OCI-LY7 (cell line): Measurements from ENCODE around the gene ERCC6L. TPM values are rescaled to one million over a fixed set of nuclear protein-coding genes. Genes with fewer than 3 reads are reported as not detected.
A peak's percentile ranks its signal among the peaks of the same experiment; 100 is the strongest.

Source experiments
- BruUV-seq: library from RNA; stranded (reverse); fragments of 400-500 nt; replicated peaks from 2 replicates; lab custom pipeline; 2021; lab: Mats Ljungman, UMichigan
- CTCF ChIA-PET: fragments of 300-600 bp; sonication (Branson Sonifier 250); formaldehyde crosslinking; loops from one replicate; lab custom pipeline; 2022; ENCODE audit warnings: antibody characterized with exemption; ENCODE audit not compliant: unreplicated experiment; lab: Charles Lee
- POLR2A ChIA-PET: fragments of 300-600 bp; sonication (Branson Sonifier 250); formaldehyde crosslinking; loops from one replicate; lab custom pipeline; 2022; ENCODE audit warnings: antibody characterized with exemption; lab: Charles Lee
- DNase-seq: peaks from one replicate; pipeline ENCODE4 v3.0.0-alpha.2; 2015; ENCODE audit warnings: low spot score
- H2AFZ ChIP-seq: fragments of 200-600 bp; sonication (generic), shearing (Covaris generic); 2 replicates; pipeline ENCODE4 v1.6.1; 2014; ENCODE audit warnings: mild to moderate bottlenecking, antibody characterized with exemption, low read length, moderate library complexity
- H3K27ac ChIP-seq: fragments of 200-600 bp; sonication (generic); 2 replicates; pipeline ENCODE4 v1.5.1; 2014; ENCODE audit warnings: mixed run types, low read depth, mild to moderate bottlenecking, moderate library complexity, low read length, inconsistent platforms; ENCODE audit not compliant: poor library complexity, severe bottlenecking
- H3K36me3 ChIP-seq: fragments of 200-600 bp; sonication (generic); 2 replicates; pipeline ENCODE4 v1.6.1; 2014; ENCODE audit warnings: mild to moderate bottlenecking, antibody characterized with exemption, low read length, moderate library complexity, mixed read lengths; ENCODE audit not compliant: insufficient read depth
- H3K4me1 ChIP-seq: fragments of 200-600 bp; sonication (generic); 2 replicates; pipeline ENCODE4 v1.5.1; 2014; ENCODE audit warnings: mild to moderate bottlenecking, low read length; ENCODE audit not compliant: insufficient read depth, poor library complexity, severe bottlenecking
- H3K4me2 ChIP-seq: fragments of 200-600 bp; sonication (generic); 2 replicates; pipeline ENCODE4 v1.6.1; 2014; ENCODE audit warnings: mild to moderate bottlenecking, low read length
- H3K4me3 ChIP-seq: fragments of 200-600 bp; sonication (generic); 2 replicates; pipeline ENCODE4 v1.5.1; 2014; ENCODE audit warnings: mild to moderate bottlenecking, low read depth, low read length; ENCODE audit not compliant: poor library complexity, severe bottlenecking
- H3K79me2 ChIP-seq: fragments of 200-600 bp; sonication (generic); 2 replicates; pipeline ENCODE4 v1.6.1; 2016; ENCODE audit warnings: low read depth, mild to moderate bottlenecking, low read length, moderate library complexity, mixed read lengths; ENCODE audit not compliant: insufficient read depth
- H3K9me2 ChIP-seq: fragments of 200-600 bp; sonication (generic); 2 replicates; pipeline ENCODE4 v1.6.1; 2016; ENCODE audit warnings: mild to moderate bottlenecking, low read length, mixed read lengths; ENCODE audit not compliant: insufficient read depth
- H3K9me3 ChIP-seq: fragments of 200-600 bp; sonication (generic); 2 replicates; pipeline ENCODE4 v1.6.1; 2014; ENCODE audit warnings: mild to moderate bottlenecking, mixed run types, low read length, mixed read lengths
- H4K20me1 ChIP-seq: fragments of 200-600 bp; sonication (generic); 2 replicates; pipeline ENCODE4 v1.6.1; 2014; ENCODE audit warnings: mild to moderate bottlenecking, antibody characterized with exemption, low read length, moderate library complexity, mixed read lengths; ENCODE audit not compliant: insufficient read depth
- CTCF ChIP-seq: fragments of 200-600 bp; sonication (generic); conservative IDR thresholded peaks from 2 replicates; pipeline ENCODE4 v1.5.1; 2014; ENCODE audit warnings: mild to moderate bottlenecking, antibody characterized with exemption, low read length, moderate library complexity, mixed read lengths
- EZH2phosphoT487 ChIP-seq: fragments of 200-600 bp; sonication (generic); IDR thresholded peaks from 2 replicates; pipeline ENCODE4 v1.6.1; 2018; ENCODE audit warnings: low read depth, borderline replicate concordance, mild to moderate bottlenecking, mixed run types, antibody characterized with exemption, low read length, moderate library complexity, mixed read lengths
- intact Hi-C: fragments of 100-400 bp; cut with micrococcal nuclease; formaldehyde crosslinking; loops from one replicate; pipeline ENCODE4 v1.10.0; 2022; ENCODE audit not compliant: unreplicated experiment
- total RNA-seq, 2 experiments: library from RNA; depleted of rRNA in 1 of 2; stranded (reverse); fragments of >200 nt in 1 of 2; shearing (Covaris generic) in 1 of 2; gene quantifications; 2 replicates each; pipeline ENCODE4 v1.2.3, GENCODE V29; 2014 to 2022

Gene ERCC6L
- total RNA-seq, 2 experiments from 2014 or later = 12.6 to 14.1 TPM

GRCh38 chrX:72201836-72202536, 36.8 kb downstream of the ERCC6L start:
- TF ChIP-seq EZH2phosphoT487 = no peak
- no peak for TF ChIP-seq CTCF
- no peak for DNase-seq

GRCh38 chrX:72182924-72183323, 55.9 kb downstream of the ERCC6L start:
- peak overlapping the region; percentile 99 for H3K4me3 ChIP-seq

More at GRCh38 chrX:72201836-72202536, 36.8 kb downstream of the ERCC6L start:
- Histone ChIP-seq H3K9me2 (no peaks in the 10 kb centered on the region), H3K4me2 (no peak overlapping the region), H3K9me3 (no peaks in the 10 kb centered on the region), H3K36me3 (peaks cover 51% of the 10 kb centered on the region), H3K4me1 (no peaks in the 10 kb centered on the region), H3K79me2 (no peaks in the 10 kb centered on the region), H3K27ac (no peak overlapping the region), H3K4me3 (no peak overlapping the region), H4K20me1 (no peaks in the 10 kb centered on the region), H2AFZ (no peak overlapping the region)
- ChIA-PET POLR2A (interaction anchor here (0.6 to 1.1 kb wide), 2 partner anchors 21 to 37 kb away, joined by 3 read pairs; partner anchors contain the start of gene ERCC6L), CTCF (no interaction called here)
- BruUV-seq = no TSS peak
- intact Hi-C loops = no loop called here

More at GRCh38 chrX:72182924-72183323, 55.9 kb downstream of the ERCC6L start:
- no peaks in the 10 kb centered on the region for H4K20me1 ChIP-seq
- H3K79me2 ChIP-seq = peaks cover 20% of the 10 kb centered on the region
- intact Hi-C loops = no loop called here
- no peak overlapping the region for H2AFZ ChIP-seq
- peak overlapping the region; percentile 75 for H3K4me2 ChIP-seq
- H3K9me3 ChIP-seq = no peaks in the 10 kb centered on the region
- no TSS peak for BruUV-seq
- TF ChIP-seq CTCF (no peak), EZH2phosphoT487 (no peak)
- ChIA-PET CTCF (no interaction called here), POLR2A (interaction anchor here (1.3 kb wide), 1 partner anchor 15 kb away, joined by 3 read pairs; no protein-coding TSS in a partner anchor)
- H3K27ac ChIP-seq = no peak overlapping the region
- H3K4me1 ChIP-seq = peaks cover 22% of the 10 kb centered on the region
- no peaks in the 10 kb centered on the region for H3K9me2 ChIP-seq
- DNase-seq = no peak
- no peaks in the 10 kb centered on the region for H3K36me3 ChIP-seq
